Upper lobe of right lung (tissue), 1 donor: ENCODE measurements around the gene PXDC1. TPM values are rescaled to one million over a fixed set of nuclear protein-coding genes. Genes with fewer than 3 reads are reported as not detected.
"Not testable (repeated sequence)": the region's sequence is repeated elsewhere in the genome, so short reads cannot be mapped to it uniquely, and the experiment has no call there.

ENCODE experiments used
- ATAC-seq: fragments of 200-7000 bp; cut with Tn5 transposase; one replicate; pipeline ENCODE4 v1.9.1; 2020; ENCODE audit warnings: mild to moderate bottlenecking, moderate library complexity
- DNase-seq: peaks from one replicate; pipeline ENCODE4 v3.0.0-alpha.2; 2020
- H3K27ac ChIP-seq: fragments of 200-600 bp; one replicate; pipeline ENCODE4 v1.8.0; 2022
- H3K27me3 ChIP-seq: fragments of 200-600 bp; one replicate; pipeline ENCODE4 v1.8.0; 2022; ENCODE audit warnings: mild to moderate bottlenecking
- H3K36me3 ChIP-seq: fragments of 200-600 bp; one replicate; pipeline ENCODE4 v1.8.0; 2022
- H3K4me1 ChIP-seq: fragments of 200-600 bp; one replicate; pipeline ENCODE4 v1.8.0; 2022
- H3K4me3 ChIP-seq: fragments of 200-600 bp; one replicate; pipeline ENCODE4 v1.8.0; 2022; ENCODE audit warnings: mild to moderate bottlenecking
- H3K9me3 ChIP-seq: fragments of 200-600 bp; one replicate; pipeline ENCODE4 v1.8.0; 2022
- intact Hi-C: fragments of 100-400 bp; cut with DNase I; formaldehyde crosslinking; loops from one replicate; pipeline ENCODE4 v1.11.0; 2022
- total RNA-seq: library from RNA; stranded (reverse); fragmentation: NEBNext Ultra II Directional; extraction: Animal tissue kit (Norgen Biotek cat#: 25700); gene quantifications from one replicate; pipeline ENCODE4 v1.2.1, GENCODE V29; 2021
- TF ChIP-seq, protein P1 (sequence below): fragments of 200-600 bp; IDR thresholded peaks from one replicate; pipeline ENCODE4 v1.8.0; 2022; ENCODE audit warnings: antibody characterized with exemption
- donor health status: DM: no; HTN: yes; CAD: no; lungs with severe emphysema.

PXDC1 gene
- total RNA-seq, 1 donor from 2014 or later = 70.8 TPM

DNA sequence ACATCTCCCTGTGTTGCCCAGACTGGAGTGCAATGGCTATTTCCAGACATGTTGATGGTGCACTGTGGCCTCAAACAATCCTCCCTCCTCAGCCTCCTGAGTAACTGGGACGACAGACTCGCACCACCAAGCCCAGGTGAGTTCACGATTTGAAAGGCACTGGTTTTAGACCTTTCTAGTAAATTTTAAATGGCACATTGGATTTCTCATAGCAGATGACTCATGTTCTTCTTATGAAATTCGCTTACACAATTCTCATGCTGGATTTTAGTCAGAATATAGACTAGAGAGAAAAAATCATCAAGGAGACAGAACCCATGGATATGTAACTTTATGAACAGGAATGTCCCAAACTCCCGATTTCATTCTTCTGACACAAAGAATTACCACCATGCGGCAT is 18.1 kb upstream of the PXDC1 start:
- H3K9me3 ChIP-seq = no peaks in the 10 kb centered on the region
- ATAC-seq = no peak
- no peaks in the 10 kb centered on the region for H3K36me3 ChIP-seq
- H3K27me3 ChIP-seq = no peaks in the 10 kb centered on the region
- intact Hi-C loops = no loop called here
- H3K4me1 ChIP-seq = peaks cover 5% of the 10 kb centered on the region
- H3K4me3 ChIP-seq = no peak overlapping the region
- H3K27ac ChIP-seq = no peak overlapping the region
- no peak for DNase-seq
- TF ChIP-seq, protein P1, sequence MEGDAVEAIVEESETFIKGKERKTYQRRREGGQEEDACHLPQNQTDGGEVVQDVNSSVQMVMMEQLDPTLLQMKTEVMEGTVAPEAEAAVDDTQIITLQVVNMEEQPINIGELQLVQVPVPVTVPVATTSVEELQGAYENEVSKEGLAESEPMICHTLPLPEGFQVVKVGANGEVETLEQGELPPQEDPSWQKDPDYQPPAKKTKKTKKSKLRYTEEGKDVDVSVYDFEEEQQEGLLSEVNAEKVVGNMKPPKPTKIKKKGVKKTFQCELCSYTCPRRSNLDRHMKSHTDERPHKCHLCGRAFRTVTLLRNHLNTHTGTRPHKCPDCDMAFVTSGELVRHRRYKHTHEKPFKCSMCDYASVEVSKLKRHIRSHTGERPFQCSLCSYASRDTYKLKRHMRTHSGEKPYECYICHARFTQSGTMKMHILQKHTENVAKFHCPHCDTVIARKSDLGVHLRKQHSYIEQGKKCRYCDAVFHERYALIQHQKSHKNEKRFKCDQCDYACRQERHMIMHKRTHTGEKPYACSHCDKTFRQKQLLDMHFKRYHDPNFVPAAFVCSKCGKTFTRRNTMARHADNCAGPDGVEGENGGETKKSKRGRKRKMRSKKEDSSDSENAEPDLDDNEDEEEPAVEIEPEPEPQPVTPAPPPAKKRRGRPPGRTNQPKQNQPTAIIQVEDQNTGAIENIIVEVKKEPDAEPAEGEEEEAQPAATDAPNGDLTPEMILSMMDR = no peak

DNA sequence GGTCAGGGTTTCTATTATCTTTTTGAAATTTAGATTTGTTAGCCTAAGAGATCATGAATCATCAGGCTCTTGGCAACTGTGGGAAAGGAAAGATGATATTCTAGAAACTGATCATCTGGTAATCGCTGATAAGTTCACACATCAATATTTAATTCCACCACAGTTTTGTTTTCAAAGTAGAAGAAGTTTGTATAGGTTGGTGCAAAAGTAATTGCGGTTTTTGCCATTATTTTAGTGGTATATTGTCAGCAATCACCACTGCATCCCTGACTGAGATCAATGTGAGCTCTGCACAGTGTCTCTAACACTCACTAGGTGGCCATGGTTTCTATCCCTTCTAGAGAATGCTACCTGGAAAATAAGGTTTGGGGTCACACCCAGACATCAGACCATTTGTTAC is 17.0 kb upstream of the PXDC1 start:
- Histone ChIP-seq H3K27ac (no peak overlapping the region), H3K36me3 (no peaks in the 10 kb centered on the region), H3K27me3 (no peaks in the 10 kb centered on the region), H3K4me3 (no peak overlapping the region), H3K4me1 (no peaks in the 10 kb centered on the region), H3K9me3 (no peaks in the 10 kb centered on the region)
- intact Hi-C loops = no loop called here
- ATAC-seq (no peak), DNase-seq (no peak)
- TF ChIP-seq, protein P1 = no peak

DNA sequence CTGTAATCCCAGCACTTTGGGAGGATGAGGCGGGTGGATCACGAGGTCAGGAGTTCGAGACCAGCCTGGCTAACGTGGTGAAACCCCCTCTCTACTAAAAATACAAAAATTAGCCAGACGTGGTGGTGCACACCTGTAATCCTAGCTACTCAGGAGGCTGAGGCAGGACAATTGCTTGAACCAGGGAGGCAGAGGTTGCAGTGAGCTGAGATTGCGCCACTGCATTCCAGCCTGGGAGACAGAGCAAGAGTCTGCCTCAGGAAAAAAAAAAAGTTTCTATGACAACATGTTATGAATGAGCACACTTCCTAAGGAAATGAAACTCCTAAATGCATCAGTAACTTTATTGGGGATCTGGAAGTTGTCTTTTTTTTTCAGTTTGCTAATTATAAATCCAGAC is 16.0 kb upstream of the PXDC1 start:
- H3K4me1 ChIP-seq, H3K27me3 ChIP-seq, H3K36me3 ChIP-seq, H3K4me3 ChIP-seq, intact Hi-C loops, H3K9me3 ChIP-seq, H3K27ac ChIP-seq, DNase-seq: not testable (repeated sequence)
- peak; percentile 56 for ATAC-seq

DNA sequence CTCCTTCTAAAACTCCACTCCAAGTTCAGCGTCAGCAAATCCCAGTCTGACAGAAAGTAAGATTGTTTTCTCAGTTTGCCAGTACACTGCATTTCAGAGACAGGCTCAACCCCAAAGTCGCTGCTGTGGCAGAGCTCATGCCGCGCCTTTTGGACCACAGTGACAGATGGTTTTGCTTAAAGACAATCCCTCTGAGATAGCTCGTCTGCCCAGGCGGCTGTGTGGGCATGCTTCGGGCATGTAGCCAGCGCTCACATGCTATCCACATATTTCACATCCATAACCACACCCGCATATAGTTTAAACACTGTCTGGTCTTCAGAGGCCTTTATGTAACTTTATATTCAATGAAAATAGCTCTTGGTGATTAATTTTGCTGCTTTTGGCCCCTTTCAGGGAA is 14.7 kb upstream of the PXDC1 start:
- Histone ChIP-seq H3K4me1 (no peaks in the 10 kb centered on the region), H3K27me3 (no peaks in the 10 kb centered on the region), H3K4me3 (no peak overlapping the region), H3K36me3 (no peaks in the 10 kb centered on the region), H3K27ac (no peak overlapping the region), H3K9me3 (no peaks in the 10 kb centered on the region)
- intact Hi-C loops = no loop called here
- DNase-seq (no peak), ATAC-seq (peak; percentile 59)
- TF ChIP-seq, protein P1 = no peak

DNA sequence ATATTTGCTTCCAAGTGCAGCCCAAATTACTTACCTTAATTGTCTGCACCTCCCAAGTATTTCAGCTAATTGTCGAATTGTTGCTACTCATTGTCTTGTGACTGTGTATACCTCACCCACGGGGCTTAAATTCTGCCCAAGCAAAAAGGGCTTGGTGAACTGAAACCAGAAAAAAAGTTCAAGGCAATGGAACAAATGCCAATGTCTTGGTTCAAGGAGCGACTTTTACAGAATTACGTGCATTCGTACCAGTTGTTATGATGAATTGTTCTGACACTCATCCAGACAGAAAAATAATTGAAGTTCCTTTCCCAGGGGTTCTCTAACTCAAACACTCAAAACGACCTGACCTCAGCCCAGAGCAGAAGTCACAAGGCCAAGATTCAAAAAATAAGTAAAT is 13.9 kb upstream of the PXDC1 start:
- no peak for DNase-seq
- TF ChIP-seq, protein P1 = no peak
- no peak overlapping the region for H3K4me3 ChIP-seq
- no peaks in the 10 kb centered on the region for H3K36me3 ChIP-seq
- H3K4me1 ChIP-seq = no peaks in the 10 kb centered on the region
- no peak for ATAC-seq
- H3K9me3 ChIP-seq = no peaks in the 10 kb centered on the region
- no peaks in the 10 kb centered on the region for H3K27me3 ChIP-seq
- intact Hi-C loops = no loop called here
- no peak overlapping the region for H3K27ac ChIP-seq

DNA sequence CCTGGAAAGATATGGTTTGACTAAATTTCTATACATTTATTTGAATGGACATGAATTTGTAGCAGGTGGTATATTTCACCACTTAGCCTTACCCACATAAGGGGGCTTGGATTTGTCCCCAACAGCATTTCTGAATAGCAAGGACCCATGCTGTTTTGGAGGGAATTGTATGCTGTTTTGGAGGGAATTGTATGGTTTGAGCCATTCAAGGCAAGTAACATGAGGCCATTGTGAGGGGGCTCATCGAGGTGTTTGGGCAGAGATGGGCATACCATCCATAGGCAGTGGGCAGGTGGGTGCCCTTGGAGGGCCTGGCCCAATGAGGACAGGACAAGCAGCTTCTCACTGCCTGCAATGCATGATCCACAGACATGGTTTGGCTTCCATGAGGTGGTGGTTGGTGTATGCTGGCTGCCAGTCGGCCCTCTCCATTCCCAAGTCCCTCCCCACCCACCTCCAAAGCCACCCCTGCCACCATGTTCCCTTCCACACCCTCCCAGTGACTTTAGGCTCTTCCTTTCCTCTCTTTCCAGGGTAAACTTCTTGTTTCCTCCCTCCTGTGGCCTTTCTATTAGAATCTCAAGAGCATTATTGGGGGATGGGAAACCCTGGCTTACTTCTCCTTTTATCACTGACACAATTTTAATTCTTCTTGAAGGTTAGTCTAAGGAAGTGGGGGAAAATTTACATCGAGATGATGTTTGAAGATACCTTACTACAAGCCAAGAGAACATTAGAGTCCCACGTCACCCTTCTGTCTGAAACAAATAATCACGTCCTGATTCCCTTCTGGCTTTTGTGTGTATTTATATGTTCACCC is 13.2 kb upstream of the PXDC1 start:
- no peaks in the 10 kb centered on the region for H3K4me1 ChIP-seq
- ATAC-seq = peak; percentile 50
- H3K27me3 ChIP-seq = no peaks in the 10 kb centered on the region
- no peaks in the 10 kb centered on the region for H3K9me3 ChIP-seq
- no peaks in the 10 kb centered on the region for H3K36me3 ChIP-seq
- DNase-seq = no peak
- intact Hi-C loops = no loop called here
- no peak overlapping the region for H3K27ac ChIP-seq
- TF ChIP-seq, protein P1 = no peak
- H3K4me3 ChIP-seq = no peak overlapping the region
